IPS-NIHi11 (cell line): Measurements from ENCODE around the gene ZBTB22.
"Not testable (repeated sequence)": the region's sequence is repeated elsewhere in the genome, so short reads cannot be mapped to it uniquely, and the experiment has no call there.

Experiments used
- DNase-seq: peaks from one replicate; pipeline ENCODE4 v3.0.0; 2012; ENCODE audit warnings: mixed read lengths, low spot score

Gene ZBTB22

GRCh38 chr6:33278392-33278741 lies 39.2 kb downstream of the ZBTB22 start:
- DNase-seq: no peak

GRCh38 chr6:33277663-33278391 lies 39.7 kb downstream of the ZBTB22 start:
- DNase-seq: peak; percentile 37

- peak; percentile 90 for DNase-seq
These were observed 40.5 kb downstream of the ZBTB22 start, which contains the start of gene B3GALT4 for GRCh38 chr6:33276864-33277662. Gene B3GALT4 (plus strand): TSS chr6:33277123. CDS start chr6:33277420, 297 bp downstream.

GRCh38 chr6:33276581-33276863 lies 41.0 kb downstream of the ZBTB22 start:
- no peak for DNase-seq

GRCh38 chr6:33275795-33276580 lies 41.6 kb downstream of the ZBTB22 start:
- DNase-seq: not testable (repeated sequence)

- DNase-seq: no peak
These were observed 43.3 kb downstream of the ZBTB22 start for GRCh38 chr6:33273924-33274902.

- no peak for DNase-seq
These were observed 44.2 kb downstream of the ZBTB22 start for GRCh38 chr6:33273129-33273923.

- DNase-seq: no peak
These were observed 45.0 kb downstream of the ZBTB22 start for GRCh38 chr6:33272275-33273128.

- DNase-seq: peak; percentile 87
These were observed 45.9 kb downstream of the ZBTB22 start, which contains the start of the genes RPS18 and VPS52 for GRCh38 chr6:33271468-33272274. Gene RPS18 (plus strand): TSS chr6:33272075. CDS start chr6:33272120, 45 bp downstream. Gene VPS52 (minus strand): TSS chr6:33271876. CDS start chr6:33271675, 201 bp downstream.

GRCh38 chr6:33271117-33271467 lies 46.5 kb downstream of the ZBTB22 start:
- DNase-seq: no peak
